Thyroid gland (tissue), 4 donors: ENCODE data around the gene ARHGEF33.

Experiments
- CTCF ChIP-seq, 6 experiments: fragments of 200-600 bp in 3 of 6; fragments of 450-650 bp in 3 of 6; sonication (generic) in 3 of 6; IDR thresholded peaks; one replicate each; pipeline ENCODE4 v1.5.1; 2016 to 2019; ENCODE audit warnings: antibody characterized with exemption in 6 of 6, mild to moderate bottlenecking in 2 of 6, inconsistent platforms in 1 of 6, moderate library complexity in 1 of 6
- POLR2A ChIP-seq, 2 donors: fragments of 450-650 bp; IDR thresholded peaks; one replicate each; pipeline ENCODE4 v1.6.1; 2017; ENCODE audit warnings: antibody characterized with exemption in 2 of 2, mild to moderate bottlenecking in 2 of 2, moderate library complexity in 1 of 2

- no peak for TF ChIP-seq CTCF (IDR thresholded peaks at IDR 0.05)
- TF ChIP-seq POLR2A (IDR thresholded peaks at IDR 0.05), result no peak
Observed at GRCh38 chr2:38900726-38901125, 11.1 kb downstream of the ARHGEF33 start.
